ENCODE data around the gene SLC35E2B.
A peak's percentile ranks its signal among the peaks of the same experiment; 100 is the strongest.
"Not testable (repeated sequence)": the region's sequence is repeated elsewhere in the genome, so short reads cannot be mapped to it uniquely, and the experiment has no call there.

SLC35E2B gene

DNA sequence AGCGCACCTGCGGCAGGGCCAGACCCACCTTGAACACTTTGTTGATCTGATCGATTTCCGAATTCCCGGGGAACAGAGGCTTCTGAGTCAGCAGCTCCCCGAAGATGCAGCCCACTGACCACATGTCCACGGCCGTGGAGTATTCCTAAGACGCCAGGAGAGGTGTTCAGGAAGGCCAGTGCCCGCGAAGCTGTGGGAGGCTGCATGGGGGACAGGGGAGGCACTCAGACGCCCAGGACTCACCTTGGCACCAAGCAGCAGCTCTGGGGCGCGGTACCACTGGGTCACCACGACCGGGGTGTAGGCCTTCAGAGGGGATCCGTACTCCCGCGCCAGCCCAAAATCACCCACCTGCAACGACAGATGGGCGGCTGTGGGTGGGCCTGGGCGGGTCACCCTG, 11.2 kb upstream of the SLC35E2B start:
- DNase-seq (ENCODE audit: low spot score) = peak; percentile 1

DNA sequence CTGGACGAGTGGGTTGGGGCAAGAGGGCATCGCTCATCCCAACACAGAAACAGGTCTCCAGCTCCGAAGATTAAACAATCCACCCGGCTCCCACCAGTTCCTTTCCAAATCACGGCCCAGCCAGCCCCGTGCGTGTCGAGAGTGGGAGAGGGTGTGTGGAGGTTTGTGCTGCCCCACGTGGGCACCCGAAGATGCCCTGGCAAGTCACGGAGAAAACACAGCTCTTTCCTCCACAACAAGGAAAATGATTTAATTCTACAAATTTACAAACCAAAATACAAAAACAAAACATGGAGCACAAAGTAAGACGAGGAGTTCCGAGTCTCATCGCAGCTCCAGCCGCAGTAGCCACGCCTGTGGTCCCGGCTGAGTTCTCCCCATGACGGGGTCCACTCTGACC, 9.9 kb upstream of the SLC35E2B start:
- not testable (repeated sequence) for DNase-seq (ENCODE audit: low spot score)

DNA sequence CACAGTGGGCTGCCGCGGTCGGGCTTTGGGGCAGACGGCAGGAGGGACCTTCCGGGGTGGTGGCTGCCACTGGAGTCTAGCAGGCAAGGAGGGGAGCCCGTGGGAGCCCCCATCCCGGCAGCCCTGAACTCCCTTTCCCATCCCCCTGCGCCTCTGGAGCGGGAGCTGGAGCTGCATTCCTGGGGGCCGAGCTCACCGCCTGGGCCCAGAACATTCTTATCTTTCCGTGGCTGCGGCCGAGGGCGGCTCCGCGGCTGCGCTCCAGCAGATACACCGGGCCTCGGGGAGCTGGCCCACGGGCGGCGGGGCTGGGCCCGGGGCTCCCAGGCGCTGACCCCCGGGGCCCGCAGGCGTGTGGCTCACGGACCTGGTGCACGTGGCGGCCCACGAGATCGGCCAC, 8.0 kb upstream of the SLC35E2B start:
- DNase-seq (ENCODE audit: low spot score) = not testable (repeated sequence)

DNA sequence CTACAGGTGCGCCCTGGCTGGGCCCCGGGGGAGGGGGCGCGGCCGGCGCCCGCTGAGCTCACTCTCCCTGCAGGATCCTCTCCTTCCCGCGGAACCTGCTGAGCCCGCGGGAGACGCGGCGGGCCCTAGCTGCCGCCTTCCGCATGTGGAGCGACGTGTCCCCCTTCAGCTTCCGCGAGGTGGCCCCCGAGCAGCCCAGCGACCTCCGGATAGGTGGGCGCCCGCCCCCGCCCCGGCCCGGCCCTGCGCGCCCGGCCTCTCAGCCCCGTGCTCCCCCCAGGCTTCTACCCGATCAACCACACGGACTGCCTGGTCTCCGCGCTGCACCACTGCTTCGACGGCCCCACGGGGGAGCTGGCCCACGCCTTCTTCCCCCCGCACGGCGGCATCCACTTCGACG, 7.5 kb upstream of the SLC35E2B start:
- not testable (repeated sequence) for DNase-seq (ENCODE audit: low spot score)

DNA sequence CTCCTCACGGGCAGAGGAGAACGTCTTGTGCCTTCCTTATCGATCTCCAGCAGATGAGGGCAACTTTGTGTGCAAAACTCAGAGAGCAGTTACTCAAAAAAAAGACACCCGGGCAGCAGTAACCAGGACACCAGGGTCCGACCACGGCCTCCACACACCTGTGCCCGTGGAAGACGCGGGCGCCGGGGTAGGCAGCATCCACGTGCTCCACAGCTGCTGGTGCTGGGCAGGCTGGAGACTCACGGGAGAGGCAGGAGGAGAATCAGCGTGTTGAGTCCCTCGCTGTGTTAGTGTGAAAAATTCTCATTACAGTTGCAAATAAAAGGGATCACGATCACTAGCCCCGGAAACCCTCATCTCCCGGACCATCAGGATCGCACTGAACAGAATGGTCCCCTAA, 6.5 kb upstream of the SLC35E2B start:
- not testable (repeated sequence) for DNase-seq (ENCODE audit: low spot score)

DNA sequence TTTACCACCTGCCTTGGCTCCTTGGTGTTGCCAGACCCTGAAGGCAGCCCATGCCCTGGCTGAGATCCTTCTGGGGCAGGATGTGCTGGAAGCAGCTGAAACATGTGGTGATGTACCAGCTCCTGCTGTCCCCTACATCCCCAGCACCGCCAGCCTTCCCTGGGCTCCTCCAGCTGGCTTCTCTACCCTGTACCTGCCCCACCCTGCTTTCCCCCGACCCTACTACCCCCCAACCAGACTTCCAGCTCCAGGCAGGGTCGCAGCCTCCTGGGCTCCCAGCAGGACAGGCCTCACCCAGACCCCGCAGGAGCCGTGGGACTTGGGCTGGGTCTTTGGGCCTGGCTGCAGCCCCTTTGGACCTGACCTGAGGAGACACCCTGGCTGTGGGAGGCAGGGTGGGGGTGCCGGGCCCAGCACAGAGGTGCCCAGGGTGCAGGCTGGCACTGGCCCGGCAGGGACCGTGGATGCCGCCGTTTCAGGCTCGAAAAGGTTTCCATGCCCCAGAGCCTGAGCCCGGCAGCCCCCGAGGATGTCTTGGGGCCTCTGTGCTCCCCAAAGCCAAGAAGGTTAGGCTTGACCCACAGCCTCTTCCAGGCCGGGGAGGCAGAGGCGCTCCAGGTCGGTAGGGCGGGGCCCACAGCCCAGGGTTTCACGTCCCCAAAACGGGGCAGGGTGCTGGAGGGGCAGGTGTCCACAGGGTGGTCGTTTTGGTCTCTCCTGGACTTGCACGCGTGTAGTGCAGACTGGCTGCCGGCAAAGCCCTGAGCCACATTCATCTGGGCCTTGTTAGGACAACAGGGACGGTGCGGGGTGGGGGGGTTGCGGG, 5.0 kb upstream of the SLC35E2B start:
- DNase-seq (ENCODE audit: low spot score) = not testable (repeated sequence)

DNA sequence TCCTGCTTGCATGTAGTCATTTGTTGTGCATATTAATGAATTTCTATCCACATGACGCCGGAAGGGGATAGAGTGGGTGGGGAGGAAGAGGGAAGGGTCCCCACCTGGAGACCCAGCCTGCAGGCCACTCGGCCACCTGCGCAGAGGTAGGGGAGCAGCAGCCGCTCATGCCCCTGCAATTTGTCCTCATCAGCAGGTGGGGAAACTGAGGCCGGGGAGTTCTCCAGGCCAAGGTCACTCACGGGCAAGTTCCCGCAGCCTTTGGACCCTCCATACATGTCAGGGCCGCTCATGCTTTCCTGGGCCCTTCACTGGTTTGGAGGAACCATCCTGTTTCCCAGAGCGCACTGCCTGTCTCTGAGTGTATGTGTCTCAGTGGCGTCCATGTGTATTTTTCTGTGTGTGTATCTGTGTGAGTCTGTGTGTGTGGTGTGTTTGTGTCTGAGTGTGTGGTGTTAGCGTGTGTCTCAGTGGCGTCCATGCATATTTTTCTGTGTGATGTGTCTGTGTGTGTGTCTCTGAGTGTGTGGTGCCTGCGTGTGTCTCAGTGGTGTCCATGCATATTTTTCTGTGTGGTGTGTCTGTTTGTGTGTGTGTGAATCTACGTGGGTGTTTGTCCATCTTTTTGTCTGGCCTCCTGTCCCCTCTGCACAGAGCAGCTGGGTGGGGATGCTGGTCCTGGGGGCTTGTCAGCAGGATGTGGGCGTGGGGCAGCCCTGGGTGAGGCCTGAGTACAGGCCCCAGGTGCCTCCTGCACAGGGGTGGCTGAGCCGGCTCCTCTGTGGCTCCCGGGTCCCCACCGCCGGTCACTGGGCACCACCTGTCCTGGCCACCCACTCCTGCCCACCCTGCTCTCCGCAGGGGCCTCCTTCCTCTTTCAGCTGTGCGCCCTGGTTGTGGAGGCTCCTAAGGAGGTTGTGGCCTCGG, 4.1 kb upstream of the SLC35E2B start:
- DNase-seq (ENCODE audit: low spot score) = not testable (repeated sequence)

DNA sequence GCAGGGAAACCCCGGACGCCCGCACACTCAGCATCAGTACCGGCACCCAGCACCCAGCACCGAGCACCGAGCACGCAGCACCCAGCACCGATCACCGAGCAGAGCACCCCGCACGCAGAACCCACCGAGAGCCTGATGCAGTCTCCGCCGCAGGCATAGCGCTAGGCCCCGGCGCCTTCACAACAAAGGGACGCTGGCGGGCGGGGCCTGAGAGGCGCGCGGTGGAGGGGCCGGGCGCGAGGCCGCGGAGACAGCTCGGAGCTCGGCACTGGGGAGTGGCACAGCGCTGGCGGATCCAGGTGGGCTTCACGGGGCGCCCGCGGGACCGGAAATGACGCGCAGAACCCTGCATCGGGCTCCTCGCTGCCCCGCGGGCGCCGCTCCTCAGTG, 276 bp downstream of the SLC35E2B start:
- not testable (repeated sequence) for DNase-seq (ENCODE audit: low spot score)

DNA sequence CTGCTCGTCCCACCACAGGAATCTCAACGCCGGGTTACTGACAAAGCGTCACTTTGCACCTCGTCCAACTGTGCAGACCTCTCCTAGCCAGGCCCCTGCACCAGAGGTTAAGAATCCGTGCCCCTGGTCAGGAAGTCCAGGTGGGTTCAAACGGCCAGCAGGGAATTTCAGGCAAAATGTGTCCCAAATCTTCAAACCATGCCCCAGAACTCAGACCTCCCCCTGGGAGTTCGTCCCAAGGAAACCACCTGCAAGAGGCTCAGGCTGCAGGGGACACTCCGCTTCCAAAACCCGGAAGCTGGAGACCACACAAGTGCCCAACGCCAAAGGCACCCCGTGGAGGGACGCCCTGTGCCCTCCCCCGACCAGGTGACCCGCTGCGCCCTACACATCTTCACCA, 1.2 kb downstream of the SLC35E2B start:
- DNase-seq (ENCODE audit: low spot score) = not testable (repeated sequence)

DNA sequence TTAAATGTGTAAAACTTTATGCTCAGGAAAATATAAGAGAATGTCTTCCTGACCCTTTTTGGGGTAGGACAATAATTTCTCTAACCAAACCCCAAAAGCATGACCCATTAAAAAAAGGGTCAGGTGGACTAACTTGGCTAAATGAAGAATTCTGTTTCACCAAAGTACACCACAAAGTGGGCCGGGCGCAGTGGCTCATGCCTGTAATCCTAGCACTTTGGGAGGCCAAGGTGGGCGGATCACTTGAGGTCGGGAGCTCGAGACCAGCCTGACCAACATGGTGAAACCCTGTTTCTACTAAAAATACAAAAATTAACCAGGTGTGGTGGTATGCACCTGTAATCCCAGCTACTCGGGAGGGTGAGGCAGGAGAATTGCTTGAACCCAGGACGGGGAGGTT, 3.1 kb downstream of the SLC35E2B start:
- DNase-seq (ENCODE audit: low spot score) = not testable (repeated sequence)

DNA sequence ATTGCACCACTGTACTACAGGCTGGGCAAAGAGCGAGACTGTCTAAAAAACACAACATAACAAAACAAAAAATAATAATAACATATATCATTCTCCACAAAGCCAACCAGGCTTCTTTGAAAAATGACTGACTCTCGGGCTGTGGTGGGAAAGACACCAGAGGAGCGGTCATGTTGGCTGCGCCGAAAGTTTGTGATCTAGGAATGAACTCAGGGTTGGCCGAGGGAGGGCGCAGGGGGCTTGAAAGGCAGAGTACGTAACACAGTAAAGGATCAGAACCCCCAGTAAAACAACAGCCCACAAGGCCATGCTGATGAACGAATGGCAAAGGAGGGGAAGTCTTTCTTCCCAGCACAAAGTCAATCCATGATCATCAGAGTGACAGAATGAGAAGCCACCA, 4.7 kb downstream of the SLC35E2B start:
- no peak for DNase-seq (ENCODE audit: low spot score)

DNA sequence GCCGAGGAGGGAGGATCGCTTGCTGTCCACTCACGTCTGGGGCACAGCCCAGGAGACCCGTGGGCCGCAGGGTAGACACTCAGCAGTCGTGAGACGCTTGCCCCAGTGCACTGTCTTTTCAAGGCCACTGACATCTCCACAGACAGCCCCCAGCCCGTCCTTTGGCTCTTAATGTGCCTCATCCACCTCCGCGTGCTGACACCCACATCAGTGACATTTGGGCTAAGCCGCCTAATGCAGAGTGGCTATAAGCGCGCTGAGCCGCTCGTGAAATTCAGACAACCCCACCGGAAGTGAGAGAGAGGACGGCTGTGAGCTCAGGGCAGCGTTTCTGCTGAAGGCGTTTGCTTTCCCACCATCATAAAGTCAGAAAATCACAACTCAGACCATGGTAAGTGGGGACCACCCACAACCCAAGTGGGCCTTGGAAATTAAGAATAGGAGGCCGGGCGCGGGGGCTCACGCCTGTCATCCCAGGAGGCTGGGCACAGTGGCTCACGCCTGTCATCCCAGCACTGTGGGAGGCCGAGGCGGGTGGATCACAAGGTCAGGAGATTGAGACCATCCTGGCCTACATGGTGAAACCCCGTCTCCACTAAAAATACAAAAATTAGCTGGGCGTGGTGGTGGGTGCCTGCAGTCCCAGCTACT, 8.4 kb downstream of the SLC35E2B start:
- DNase-seq (ENCODE audit: low spot score) = no peak

DNA sequence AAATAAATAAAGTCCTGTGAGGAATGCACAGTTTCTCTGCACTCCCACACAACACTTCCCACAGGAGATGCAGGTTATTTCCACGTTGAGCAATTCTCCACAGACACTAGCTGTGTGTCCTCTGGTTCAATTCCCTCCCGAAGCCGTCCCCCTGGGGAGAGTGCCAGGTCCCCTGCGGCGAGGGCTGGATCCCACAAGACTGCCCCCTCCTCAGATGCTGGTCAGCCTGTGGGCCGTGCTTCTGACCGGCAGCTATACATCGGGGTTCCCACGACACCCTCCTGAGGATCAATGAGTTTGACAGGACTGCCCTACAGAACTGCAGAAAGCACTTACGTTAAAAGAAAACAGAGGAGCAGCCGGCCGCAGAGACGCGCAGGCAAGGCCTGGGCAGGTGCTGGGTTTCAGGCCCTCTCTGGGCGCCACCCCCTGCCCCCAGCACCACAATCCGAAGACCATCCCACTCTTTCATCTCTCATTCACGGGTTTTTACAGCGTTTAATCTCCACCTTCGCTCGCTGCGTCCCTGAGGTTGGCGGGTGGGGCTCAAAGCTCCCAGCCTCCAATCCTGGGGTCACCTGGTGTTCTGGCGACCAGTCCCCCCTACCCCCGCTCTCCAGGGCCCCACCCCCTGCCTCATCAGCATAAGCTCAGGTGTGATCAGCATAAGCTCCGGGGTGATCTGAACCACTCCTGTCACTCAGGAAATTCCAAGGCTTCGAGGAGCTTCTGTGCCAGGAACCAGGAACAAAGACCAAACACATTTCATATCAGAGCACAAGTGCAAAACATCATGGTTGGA, 9.3 kb downstream of the SLC35E2B start:
- DNase-seq (ENCODE audit: low spot score) = no peak

DNA sequence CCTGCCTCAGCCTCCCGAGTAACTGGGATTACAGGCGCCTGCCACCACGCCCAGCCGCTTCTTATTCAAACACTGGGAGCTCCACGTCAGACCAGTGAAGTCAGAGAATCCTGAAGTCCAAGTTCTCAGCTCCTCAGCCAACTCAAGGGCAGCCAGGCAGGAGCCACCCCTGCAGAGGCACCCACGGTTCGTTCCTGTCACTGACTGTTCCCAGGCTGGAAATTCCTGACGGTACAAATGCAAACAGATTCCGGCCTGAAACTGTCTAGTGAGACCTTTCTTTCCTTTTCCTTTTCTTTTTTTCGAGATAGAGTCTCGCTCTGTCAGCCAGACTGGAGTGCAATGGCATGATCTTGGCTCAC, 11.7 kb downstream of the SLC35E2B start:
- no peak for DNase-seq (ENCODE audit: low spot score)

DNA sequence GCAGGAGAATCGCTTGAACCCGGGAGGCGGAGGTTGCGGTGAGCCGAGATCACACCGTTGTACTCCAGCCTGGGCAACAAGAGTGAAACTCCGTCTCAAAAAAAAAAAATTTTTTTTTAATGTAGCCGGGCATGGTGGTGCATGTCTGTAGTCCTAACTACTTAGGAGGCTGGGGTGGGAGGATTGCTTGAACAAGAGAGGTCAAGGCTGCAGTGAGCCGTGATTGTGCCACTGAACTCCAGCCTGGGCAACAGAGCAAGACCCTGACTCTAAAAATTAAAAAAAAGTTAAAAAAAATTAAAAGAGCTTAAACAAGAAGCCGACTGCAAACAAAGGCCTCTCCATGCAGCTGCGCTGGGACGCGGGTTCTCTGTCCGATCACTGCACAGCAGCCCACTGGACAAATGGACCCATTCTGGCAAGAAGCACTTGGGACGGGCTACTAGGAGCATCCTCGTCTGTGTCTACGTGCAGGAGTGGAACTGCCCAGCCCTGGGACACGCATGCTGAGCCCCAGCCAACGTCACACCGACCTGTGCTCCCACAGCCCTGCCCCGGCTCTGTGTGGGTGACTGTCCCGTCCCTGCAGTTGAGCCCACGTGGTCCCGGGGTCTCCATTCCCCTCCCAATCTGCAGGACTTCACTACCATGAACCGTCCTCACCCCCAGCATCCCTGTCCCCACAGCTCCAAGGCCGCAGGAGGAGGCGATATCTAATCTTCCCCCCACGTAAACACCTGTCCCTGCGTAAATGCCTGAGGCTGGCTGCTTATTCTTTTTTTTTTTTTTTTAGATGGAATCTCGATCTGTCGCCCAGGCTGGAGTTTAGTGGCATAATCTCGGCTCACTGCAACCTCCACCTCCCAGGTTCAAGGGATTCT, 12.3 kb downstream of the SLC35E2B start:
- DNase-seq (ENCODE audit: low spot score) = no peak

DNA sequence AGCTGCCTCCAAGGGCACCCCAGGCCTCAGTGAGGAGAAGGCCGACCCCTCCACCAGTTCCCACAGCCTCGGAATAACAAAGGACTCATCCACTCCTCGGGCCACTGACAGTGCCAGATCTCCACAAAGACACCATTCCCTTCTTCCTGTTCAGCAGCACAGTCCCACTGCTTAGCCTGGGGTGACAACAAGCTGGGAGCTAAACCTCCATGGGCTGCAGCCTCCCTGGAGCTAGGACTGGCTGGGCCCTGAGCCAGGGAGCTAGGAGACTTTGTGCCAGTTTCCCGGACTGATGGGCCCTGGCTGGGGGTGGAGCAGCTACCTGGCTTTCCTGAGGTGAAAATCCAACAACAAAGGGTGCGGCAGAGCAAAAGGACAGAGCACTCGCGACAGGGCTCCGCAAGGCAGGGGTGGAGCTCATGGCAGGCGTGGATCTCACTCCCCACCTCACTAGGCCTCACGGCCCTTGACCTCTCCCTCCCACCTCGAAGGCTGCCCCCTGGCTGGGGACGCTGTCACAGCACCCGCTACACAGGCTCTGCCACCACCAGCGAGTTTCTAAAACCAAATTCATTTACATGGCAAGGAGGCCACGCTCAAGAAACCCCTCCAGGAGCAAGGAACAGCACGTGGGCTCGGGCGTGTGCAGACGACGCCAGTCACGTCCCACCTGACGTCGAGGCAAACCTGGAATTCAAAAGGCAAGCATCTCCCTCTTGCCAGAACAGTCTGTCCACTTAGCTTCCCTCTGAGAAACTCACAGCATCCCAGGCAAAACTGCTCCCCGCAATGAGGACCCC, 13.8 kb downstream of the SLC35E2B start:
- no peak for DNase-seq (ENCODE audit: low spot score)

DNA sequence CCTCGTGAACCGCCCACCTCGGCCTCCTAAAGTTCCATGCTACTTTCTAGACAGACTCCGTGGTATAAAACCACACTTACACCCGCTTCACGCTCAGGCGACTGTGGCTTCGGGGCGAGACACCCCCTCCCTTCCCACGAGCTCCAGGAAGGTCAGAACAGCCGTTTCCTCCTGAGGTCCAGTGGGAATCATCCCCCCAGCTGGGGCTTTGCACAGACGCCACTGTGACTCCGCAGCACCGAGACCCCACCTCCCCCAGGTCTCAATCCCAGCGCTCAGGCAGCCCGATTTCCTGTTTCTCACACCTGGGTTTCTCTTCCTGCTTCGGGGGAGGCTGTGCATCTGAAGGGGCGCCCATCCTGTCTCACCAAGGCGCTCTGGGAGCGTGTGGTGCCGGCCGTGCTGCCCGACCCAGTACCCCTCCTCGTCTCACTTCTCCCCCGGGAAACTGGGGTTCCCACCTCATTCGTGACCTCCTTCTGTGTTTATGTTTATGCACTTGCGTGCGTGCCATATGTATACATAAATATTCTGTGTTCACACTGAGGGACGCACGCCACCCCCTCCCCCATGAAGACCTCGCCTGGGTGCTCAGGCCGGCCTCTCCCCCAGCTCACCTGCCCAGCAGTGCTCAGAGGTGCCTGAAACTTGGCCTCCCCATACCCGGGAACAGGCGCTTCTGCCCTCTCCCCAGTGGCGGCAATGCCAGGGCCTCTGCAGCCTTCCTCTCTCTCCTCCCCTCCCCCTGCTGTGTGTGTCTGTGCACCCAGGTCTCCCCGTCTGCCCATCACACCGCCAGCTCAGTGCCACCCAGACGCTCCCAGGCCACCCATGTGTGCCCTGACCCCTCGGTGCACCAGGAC, 14.6 kb downstream of the SLC35E2B start:
- DNase-seq (ENCODE audit: low spot score) = no peak

DNA sequence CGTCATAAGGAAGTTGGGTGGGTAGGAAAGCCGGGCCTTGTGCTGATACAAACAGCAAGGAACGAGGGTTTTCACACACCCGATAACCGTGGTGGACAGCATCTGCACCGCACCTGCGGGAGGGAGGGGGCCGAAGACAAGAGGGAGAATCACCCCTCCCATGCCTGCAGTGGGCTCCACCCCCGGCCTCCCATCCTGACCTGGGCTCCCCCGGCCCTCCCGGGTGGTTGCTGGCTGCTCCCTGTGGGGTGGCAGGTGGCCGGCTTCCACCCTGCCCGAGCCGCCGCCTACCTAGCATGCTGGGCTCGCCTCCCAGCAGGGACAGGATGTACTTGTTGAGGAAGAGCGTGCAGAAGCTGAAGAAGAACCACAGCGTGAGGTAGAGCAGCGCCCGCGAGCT, 16.5 kb downstream of the SLC35E2B start:
- DNase-seq (ENCODE audit: low spot score) = not testable (repeated sequence)

DNA sequence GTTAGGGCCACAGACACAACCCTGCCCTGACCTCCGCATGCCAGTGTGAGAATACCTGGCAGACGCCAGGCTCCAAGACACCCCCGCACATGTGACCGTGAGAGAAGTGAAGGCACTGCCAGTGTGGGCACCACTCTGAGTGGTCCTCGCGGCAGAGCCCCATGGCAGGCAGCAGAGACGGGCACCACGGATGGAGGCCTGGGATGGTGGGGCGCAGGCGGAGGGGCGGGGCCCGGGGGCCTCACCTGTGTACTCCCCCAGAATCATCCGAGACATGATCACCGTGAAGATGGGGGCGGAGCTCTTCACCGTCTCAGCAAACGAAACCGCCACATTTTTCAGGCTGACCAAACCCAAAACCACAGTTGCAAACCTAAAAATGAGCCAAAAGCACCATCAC, 17.4 kb downstream of the SLC35E2B start:
- not testable (repeated sequence) for DNase-seq (ENCODE audit: low spot score)

Data from hepatic stellate cell (primary cell).